ENCODE data around the gene ARID1B.

ARID1B gene

DNA sequence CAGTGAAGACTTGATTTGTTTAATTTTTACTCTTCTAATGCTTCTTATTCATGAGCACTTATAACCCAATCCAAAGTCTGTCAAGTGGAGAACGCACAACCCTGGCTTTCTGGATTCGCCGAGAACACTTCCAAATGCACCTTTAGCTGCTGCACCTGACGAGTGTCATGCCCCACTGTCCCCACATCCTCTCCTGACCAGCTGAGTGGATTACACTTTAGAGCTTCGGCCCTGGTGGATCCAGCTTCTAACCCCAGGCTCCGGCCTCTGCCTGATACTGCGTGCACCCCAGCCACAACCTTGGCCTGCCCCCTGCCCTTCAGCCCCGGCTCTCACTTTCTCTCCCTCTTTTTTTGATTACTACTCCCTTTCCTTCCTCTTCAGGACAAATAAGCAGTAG, 287.3 kb downstream of the ARID1B start:
- TF ChIP-seq GATA3 (IDR thresholded peaks at IDR 0.05; ENCODE audit: low read depth, low read length) (no peak), GATA2 (IDR thresholded peaks at IDR 0.05; ENCODE audit: low read depth, low read length) (no peak)

DNA sequence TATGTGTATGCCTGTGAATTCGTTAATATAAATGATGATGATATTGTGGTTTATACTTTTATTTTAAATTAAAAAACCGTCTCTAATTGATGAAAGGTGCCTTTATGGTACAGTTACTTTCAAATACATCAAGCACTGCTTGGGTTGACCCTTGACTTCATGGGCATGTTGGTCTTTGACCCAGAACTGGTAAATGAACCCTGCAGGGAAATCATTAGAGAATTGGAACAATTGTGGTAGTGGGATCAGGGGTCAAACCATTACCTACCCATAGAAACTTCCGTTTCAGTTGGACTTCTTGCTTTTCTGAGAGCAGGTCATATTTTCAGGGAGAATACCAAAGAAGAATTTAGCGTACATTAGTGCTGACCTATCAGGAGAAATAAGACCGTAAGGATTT, 288.2 kb downstream of the ARID1B start:
- TF ChIP-seq GATA3 (IDR thresholded peaks at IDR 0.05; ENCODE audit: low read depth, low read length) (no peak), GATA2 (IDR thresholded peaks at IDR 0.05; ENCODE audit: low read depth, low read length) (no peak)

DNA sequence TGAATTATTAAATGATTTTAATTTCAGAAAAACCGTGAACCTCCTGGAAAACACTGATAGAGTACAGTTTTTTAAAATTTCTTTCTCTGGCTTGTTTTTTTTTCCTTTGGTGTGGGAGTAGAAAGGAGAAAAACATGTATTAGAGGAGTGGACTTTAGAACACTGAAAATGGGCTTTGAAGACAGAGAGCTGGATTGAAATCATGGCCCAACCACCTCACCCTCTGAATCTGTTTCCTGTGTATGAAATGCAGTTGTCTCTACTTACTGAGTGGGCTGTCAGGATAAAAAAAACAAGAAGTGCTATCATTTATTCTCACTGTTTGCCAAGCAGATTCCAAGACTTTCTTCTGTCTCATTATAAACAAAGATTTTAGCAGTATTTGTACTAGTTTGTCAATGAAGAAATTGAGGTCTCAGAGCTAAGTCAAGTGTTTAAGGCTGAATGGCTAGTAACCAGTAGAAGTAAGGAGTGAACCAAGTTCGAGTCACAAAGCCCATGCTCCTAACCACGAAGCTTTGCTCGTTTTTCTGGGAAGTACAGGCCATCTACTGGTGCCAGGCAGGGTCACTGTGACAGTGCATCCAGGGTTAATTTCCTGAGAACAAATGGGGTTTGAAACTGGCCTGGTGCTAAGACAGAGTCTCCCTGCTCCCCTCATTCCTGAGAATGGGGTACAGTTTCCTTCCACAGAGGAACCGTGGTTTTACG, 289.8 kb downstream of the ARID1B start:
- TF ChIP-seq GATA2 (IDR thresholded peaks at IDR 0.05; ENCODE audit: low read depth, low read length) (no peak), GATA3 (IDR thresholded peaks at IDR 0.05; ENCODE audit: low read depth, low read length) (no peak)

DNA sequence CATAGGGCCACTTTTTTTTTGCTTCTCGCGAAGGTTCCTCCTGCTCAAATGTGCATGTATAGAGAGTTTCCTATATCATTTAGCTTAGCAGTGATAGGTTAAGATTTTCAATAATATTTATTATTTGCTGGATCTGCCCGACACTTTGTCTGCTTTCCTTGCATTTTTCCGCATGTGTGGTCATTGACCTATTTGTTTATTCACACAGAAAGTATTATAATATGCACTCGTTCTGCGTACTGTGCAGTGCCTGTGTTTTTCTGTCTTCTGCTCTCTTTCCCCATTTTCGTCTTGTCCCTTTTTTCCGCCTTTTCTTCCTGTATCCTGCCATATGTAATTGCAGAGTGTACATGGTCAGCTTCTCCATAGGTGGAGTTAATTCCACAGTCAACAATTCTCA, 290.3 kb downstream of the ARID1B start:
- TF ChIP-seq GATA2 (IDR thresholded peaks at IDR 0.05; ENCODE audit: low read depth, low read length) (no peak), GATA3 (IDR thresholded peaks at IDR 0.05; ENCODE audit: low read depth, low read length) (no peak)

DNA sequence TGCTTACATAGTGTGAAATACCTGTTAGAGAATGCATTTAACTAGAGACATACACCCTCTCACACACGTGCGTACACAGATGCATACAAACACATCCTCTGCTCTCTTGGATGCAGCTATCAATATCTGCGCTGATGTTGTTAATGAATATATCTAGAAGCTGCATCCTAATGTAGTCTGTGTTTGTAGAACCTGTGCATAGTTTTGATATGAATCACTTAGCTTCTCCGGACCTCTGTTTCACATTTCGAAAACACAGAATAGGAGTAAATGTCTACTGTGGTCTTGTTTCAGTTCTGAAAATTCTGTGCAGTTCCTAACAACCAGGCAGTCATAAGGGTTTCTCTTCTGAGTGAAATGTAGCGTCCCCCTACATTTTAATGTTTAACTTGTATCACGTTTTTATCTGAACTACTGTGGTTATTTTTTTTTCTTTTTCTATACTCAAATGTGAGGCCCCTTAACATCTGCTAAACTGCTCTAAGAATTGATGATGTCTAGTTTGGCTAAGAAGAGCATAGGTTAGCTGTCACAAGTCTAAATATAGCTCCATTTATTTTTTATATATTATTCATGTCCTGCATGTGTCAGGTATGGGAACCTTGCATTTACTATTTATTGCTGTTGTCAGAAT, 291.6 kb downstream of the ARID1B start:
- TF ChIP-seq GATA2 (IDR thresholded peaks at IDR 0.05; ENCODE audit: low read depth, low read length) (no peak), GATA3 (IDR thresholded peaks at IDR 0.05; ENCODE audit: low read depth, low read length) (no peak)

DNA sequence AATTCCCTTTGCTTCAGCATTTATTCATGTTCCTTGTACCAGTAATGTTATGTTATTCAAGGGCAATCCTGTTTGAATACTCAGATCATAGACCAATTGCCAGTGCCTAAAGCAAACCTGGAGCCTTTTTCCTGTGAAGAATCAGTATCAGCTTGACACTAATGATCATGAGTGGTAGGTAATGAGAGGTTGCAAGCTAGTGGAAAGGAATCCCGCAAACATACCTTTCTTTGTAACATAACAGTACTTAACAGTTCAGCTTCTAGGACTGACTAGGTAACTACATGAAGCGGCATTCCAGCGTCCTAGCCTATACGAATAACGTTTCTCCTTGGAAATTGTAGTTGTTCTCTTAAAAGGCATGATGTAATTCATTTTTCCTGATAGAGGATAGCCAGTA, 292.4 kb downstream of the ARID1B start:
- TF ChIP-seq GATA3 (IDR thresholded peaks at IDR 0.05; ENCODE audit: low read depth, low read length), result no peak
- no peak for TF ChIP-seq GATA2 (IDR thresholded peaks at IDR 0.05; ENCODE audit: low read depth, low read length)

DNA sequence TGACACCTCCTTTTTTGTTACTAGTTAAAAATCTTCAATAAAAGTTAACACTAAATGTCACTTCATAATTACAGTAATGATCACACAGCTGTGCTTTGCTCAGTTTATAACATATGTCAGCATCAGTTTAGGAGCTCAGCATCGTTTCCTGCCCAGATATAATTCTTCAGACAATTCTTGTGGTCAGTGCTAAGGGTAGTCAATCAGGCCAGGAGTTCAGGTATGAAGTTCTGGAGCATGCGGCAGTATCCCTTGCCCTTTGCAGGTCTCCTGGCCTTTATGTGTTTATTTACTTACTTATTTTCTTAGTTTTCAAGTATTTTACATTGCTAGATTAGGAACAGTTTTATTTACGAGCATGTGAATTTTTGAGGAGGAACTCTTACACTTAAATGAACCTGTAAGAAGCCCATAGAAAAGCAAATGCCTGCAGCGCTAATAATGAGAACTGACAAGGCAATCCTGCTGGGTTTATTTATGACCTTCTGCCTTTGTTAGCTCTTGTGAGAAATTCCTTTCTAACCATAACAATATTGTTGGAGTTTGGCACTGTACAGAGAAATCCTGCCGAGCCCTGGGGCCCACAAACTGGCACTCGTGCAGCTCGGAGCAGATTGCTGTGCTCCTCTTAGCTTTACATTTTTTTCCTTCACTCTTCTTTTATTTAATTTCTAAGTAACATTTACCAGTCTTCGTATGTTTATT, 293.4 kb downstream of the ARID1B start:
- no peak for TF ChIP-seq GATA3 (IDR thresholded peaks at IDR 0.05; ENCODE audit: low read depth, low read length)
- no peak for TF ChIP-seq GATA2 (IDR thresholded peaks at IDR 0.05; ENCODE audit: low read depth, low read length)

DNA sequence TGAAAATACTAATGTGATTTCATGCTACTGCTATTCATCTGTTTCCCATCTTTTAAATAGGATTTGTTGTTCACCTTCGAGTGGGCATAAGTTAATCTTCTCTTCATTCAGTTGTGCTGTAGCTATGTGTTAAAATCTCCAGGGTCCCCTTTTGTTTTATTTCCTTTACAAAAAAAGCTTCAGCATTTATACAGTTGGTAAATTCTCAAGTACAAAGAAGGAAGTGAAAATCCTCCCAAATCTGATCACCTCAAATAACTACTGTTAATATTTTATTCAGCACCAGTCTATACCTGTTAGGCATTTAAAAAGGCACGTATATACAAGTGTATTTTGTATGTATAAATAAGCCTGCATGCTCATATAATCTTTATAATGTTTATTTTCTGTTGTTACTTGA, 294.9 kb downstream of the ARID1B start:
- TF ChIP-seq GATA3 (IDR thresholded peaks at IDR 0.05; ENCODE audit: low read depth, low read length) (no peak), GATA2 (IDR thresholded peaks at IDR 0.05; ENCODE audit: low read depth, low read length) (no peak)

DNA sequence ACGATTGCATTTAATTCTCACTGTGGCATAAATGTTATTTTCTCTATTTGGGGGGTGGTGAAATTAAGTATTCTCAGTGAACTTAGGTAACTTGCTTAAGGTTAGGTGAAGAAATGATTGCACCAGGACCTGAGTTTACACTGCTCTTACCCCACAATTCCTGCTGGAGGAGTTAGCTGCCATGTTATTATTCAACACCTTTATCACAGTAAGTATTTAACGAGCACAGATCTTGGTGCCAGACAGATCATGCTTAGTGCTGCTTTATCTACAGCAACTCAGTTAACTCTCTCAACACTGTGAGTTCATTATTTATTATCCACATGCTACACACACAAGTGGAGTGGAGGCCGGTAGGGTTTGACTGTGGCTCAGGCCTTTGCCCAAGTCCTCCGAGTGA, 296.4 kb downstream of the ARID1B start:
- no peak for TF ChIP-seq GATA2 (IDR thresholded peaks at IDR 0.05; ENCODE audit: low read depth, low read length)
- no peak for TF ChIP-seq GATA3 (IDR thresholded peaks at IDR 0.05; ENCODE audit: low read depth, low read length)

DNA sequence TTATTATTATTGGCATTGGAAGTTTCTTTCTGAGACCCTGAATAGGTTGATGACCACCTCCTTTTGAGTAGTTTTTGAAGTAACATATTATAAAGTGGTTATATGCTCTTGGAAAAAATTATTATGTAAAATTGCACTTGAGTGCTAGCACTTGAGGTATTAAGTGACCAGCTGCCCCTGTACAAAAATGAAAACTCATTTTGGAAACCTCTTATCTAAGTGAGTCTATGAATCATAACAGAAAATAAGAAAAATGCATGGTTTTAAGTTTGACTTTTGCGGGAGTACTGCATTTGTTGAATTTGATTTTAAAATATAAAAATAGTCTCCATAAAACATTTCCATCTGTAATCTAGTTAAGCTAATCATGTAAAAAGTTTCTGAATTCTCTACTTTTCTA, 297.8 kb downstream of the ARID1B start:
- TF ChIP-seq GATA2 (IDR thresholded peaks at IDR 0.05; ENCODE audit: low read depth, low read length), result no peak
- no peak for TF ChIP-seq GATA3 (IDR thresholded peaks at IDR 0.05; ENCODE audit: low read depth, low read length)

DNA sequence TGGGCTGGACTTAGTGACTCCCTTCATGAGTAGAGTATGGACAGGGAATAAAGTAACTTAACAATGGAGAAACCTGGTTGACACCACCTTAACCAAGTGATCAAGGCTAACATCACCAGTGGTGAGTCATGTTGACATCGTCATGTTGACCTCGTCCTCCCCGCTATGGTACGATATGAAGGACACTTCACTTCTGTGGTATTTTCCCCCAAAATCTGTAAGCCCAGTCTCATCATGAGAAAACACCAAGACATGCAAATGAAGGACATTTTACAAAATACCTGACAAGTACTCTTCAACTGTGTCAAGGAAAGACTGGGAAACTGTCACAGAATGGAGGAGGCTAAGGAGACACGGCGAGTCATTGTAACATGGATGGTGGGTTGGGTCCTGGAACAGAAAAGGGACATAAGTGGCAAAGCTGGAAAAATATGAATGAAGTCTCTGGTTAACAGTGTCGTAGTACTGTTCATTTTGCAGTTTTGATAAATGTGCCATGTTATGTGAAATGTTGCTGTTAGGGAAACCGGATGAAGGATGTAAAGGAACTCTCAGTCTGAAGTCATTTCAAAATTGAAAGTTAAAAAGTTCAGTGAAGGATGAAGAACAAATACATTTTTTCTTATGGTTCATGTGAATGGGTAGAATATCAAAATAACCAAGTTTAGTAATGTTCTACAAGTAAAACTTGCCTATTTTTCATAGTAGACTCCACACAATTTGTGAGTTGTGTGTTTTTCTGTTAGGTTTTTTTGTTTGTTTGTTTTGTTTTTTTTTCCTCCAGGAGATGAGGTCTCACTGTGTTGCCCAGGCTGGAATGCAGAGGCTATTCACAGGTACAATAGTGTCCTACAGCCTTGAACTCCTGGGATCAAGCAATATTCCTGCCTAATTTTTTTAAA, 298.6 kb downstream of the ARID1B start:
- no peak for TF ChIP-seq GATA2 (IDR thresholded peaks at IDR 0.05; ENCODE audit: low read depth, low read length)

DNA sequence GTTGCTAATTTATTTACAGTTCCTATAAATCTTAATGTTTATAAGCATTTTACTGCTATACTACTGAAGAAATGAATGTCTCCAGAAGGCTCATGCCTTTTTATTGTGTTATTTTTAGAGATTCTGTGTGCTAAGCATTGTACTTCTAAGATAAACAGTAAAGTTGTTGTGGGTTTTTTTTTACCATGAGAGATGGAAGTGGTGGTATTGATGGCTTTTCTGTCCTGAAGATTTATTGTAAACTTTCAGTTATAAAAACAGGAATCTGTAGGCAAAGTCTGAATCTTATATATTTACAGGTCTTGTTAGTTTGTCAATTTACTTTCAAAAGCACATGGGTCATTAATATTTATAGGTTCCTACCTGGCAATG, 299.3 kb downstream of the ARID1B start:
- TF ChIP-seq GATA3 (IDR thresholded peaks at IDR 0.05; ENCODE audit: low read depth, low read length), result no peak
- TF ChIP-seq GATA2 (IDR thresholded peaks at IDR 0.05; ENCODE audit: low read depth, low read length), result no peak

DNA sequence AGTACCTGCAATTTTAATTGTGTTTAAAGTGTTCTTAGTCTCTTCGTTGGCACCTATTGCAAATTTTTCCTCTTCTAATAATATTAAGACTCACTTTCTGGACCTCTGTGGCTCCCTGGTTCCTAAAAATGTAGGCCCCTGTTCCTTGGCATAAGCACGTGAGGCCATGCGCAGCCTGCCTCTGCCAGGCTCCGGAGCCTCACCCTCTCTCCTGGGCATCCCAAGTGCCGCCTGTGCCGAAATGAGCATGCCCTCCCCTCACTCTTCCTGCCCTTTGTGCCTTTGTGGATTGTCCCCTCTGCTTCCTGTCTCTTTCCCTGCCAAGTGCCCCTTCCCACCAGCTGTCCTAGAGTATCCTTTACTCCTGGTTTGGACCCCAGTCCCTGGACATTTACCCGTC, 300.1 kb downstream of the ARID1B start:
- TF ChIP-seq GATA2 (IDR thresholded peaks at IDR 0.05; ENCODE audit: low read depth, low read length) (no peak), GATA3 (IDR thresholded peaks at IDR 0.05; ENCODE audit: low read depth, low read length) (no peak)

DNA sequence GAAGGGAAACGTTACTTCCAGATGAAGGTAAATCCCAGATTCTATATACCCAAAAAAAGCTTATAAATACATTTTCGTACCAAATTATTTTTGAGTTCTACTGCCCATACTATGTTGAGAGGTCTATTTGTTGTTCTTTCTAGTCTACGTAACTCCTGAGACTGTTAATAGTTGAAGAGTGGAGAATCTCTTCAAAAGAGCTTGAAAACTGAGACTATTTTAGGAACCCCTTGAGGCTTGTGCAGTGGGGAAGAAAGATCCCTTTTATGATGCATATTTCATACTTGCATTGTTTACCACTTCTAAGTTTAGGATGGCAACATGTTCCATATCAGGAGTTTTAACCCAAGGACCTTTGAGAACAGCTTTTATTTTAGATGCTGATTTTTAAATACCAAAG, 301.1 kb downstream of the ARID1B start:
- TF ChIP-seq GATA2 (IDR thresholded peaks at IDR 0.05; ENCODE audit: low read depth, low read length) (no peak), GATA3 (IDR thresholded peaks at IDR 0.05; ENCODE audit: low read depth, low read length) (no peak)
